SK-N-SH (cell line): ENCODE results near the gene AGBL4. TPM values are rescaled to one million over a fixed set of nuclear protein-coding genes. Genes with fewer than 3 reads are reported as not detected.

Experiments
- CTCF ChIA-PET: fragments of 300-600, 350-600 bp; formaldehyde crosslinking; extraction: SDS; loops from one replicate; lab custom pipeline; 2021; lab: Yijun Ruan, JAX
- POLR2A ChIA-PET: fragments of 350-600 bp; sonication (Branson Sonifier 250); formaldehyde crosslinking; extraction: SDS; loops from one replicate; lab custom pipeline; 2020; ENCODE audit warnings: antibody characterized with exemption, inconsistent platforms; lab: Yijun Ruan, JAX
- DNase-seq: peaks from one replicate; pipeline ENCODE4 v3.0.0; 2012
- H2AFZ ChIP-seq: fragments of 200-600 bp; sonication (generic); 2 replicates; pipeline ENCODE4 v1.8.1; 2016; ENCODE audit warnings: antibody characterized with exemption, mild to moderate bottlenecking, low read depth
- H3F3A ChIP-seq: fragments of 200-600 bp; sonication (generic); replicated peaks from 2 replicates; pipeline ENCODE3; 2016; ENCODE audit warnings: antibody characterized with exemption, mild to moderate bottlenecking; ENCODE audit not compliant: insufficient read depth
- H3K27ac ChIP-seq, 2 experiments: fragments of 200-500 bp in 1 of 2; fragments of 200-600 bp in 1 of 2; sonication (Bioruptor generic) in 1 of 2; sonication (generic), shearing (Covaris generic) in 1 of 2; 2 replicates each; pipeline versions ENCODE4 v1.5.1 to v1.6.1; 2014 to 2016; ENCODE audit warnings: low read depth in 2 of 2, inconsistent platforms in 1 of 2, low read length in 1 of 2, mild to moderate bottlenecking in 1 of 2, mixed read lengths in 1 of 2
- H3K27me3 ChIP-seq: fragments of 200-600 bp; sonication (generic), shearing (Covaris generic); 2 replicates; pipeline ENCODE4 v1.6.1; 2016; ENCODE audit warnings: mixed run types; ENCODE audit not compliant: insufficient read depth
- H3K36me3 ChIP-seq, 2 experiments: fragments of 200-500 bp in 1 of 2; fragments of 200-600 bp in 1 of 2; sonication (Bioruptor generic) in 1 of 2; sonication (generic) in 1 of 2; replicated peaks in 1 of 2; 2 replicates each; pipeline versions ENCODE3 to v1.5.1; 2014 to 2016; ENCODE audit warnings: low read length in 1 of 2, mild to moderate bottlenecking in 1 of 2; ENCODE audit not compliant: insufficient read depth in 2 of 2, control insufficient read depth in 1 of 2
- H3K4me1 ChIP-seq, 2 experiments: fragments of 200-500 bp in 1 of 2; fragments of 200-600 bp in 1 of 2; sonication (Bioruptor generic) in 1 of 2; sonication (generic), shearing (Covaris generic) in 1 of 2; 2 replicates each; pipeline versions ENCODE4 v1.5.1 to v1.6.1; 2014 to 2016; ENCODE audit warnings: low read depth in 1 of 2, low read length in 1 of 2, mixed run types in 1 of 2; ENCODE audit not compliant: insufficient read depth in 2 of 2, control insufficient read depth in 1 of 2
- H3K4me2 ChIP-seq: fragments of 200-600 bp; sonication (generic), shearing (Covaris generic); 2 replicates; pipeline ENCODE4 v1.6.1; 2017; ENCODE audit warnings: mixed run types
- H3K4me3 ChIP-seq, 2 experiments: fragments of 200-500 bp in 1 of 2; fragments of 200-600 bp in 1 of 2; sonication (Bioruptor generic) in 1 of 2; sonication (generic), shearing (Covaris generic) in 1 of 2; 2 replicates each; pipeline versions ENCODE4 v1.5.1 to v1.8.1; 2014 to 2016; ENCODE audit warnings: low read depth in 2 of 2, inconsistent platforms in 1 of 2, low read length in 1 of 2, mild to moderate bottlenecking in 1 of 2, mixed read lengths in 1 of 2, moderate library complexity in 1 of 2
- H3K79me2 ChIP-seq: fragments of 200-600 bp; sonication (generic); 2 replicates; pipeline ENCODE4 v1.8.1; 2017; ENCODE audit warnings: mild to moderate bottlenecking; ENCODE audit not compliant: insufficient read depth
- H3K9ac ChIP-seq: fragments of 200-600 bp; sonication (generic); 2 replicates; pipeline ENCODE4 v1.6.1; 2017; ENCODE audit warnings: mixed run types
- H3K9me2 ChIP-seq: fragments of 200-600 bp; sonication (generic); 2 replicates; pipeline ENCODE4 v1.6.1; 2017; ENCODE audit warnings: mixed run types
- H3K9me3 ChIP-seq: fragments of 200-600 bp; sonication (generic); 2 replicates; pipeline ENCODE4 v1.6.1; 2017; ENCODE audit warnings: mixed run types, mild to moderate bottlenecking, moderate library complexity
- H4K20me1 ChIP-seq: fragments of 200-600 bp; sonication (generic); 2 replicates; pipeline ENCODE4 v1.6.1; 2017; ENCODE audit warnings: mild to moderate bottlenecking, mixed run types; ENCODE audit not compliant: insufficient read depth
- CHD2 ChIP-seq: fragments of 150-350 bp; IDR thresholded peaks from 2 replicates; pipeline ENCODE4 v1.6.1; 2018; ENCODE audit warnings: low read length; ENCODE audit not compliant: partially characterized antibody
- CTCF ChIP-seq: fragments of 200-600 bp; sonication (generic); IDR thresholded peaks from 2 replicates; pipeline ENCODE4 v1.6.1; 2017; ENCODE audit warnings: antibody characterized with exemption, mild to moderate bottlenecking, moderate library complexity
- ELF1 ChIP-seq: IDR thresholded peaks from 2 replicates; pipeline ENCODE4 v1.4.0; 2012
- EZH2phosphoT487 ChIP-seq: fragments of 200-600 bp; sonication (generic); IDR thresholded peaks from 2 replicates; pipeline ENCODE4 v1.6.1; 2017; ENCODE audit warnings: low read depth, mixed run types, mild to moderate bottlenecking, antibody characterized with exemption, moderate library complexity, borderline replicate concordance
- FOSL2 ChIP-seq: IDR thresholded peaks from 2 replicates; pipeline ENCODE4 v1.4.0; 2012; ENCODE audit warnings: low read depth, mild to moderate bottlenecking, moderate library complexity, borderline replicate concordance
- FOXM1 ChIP-seq: IDR thresholded peaks from 2 replicates; pipeline ENCODE4 v1.4.0; 2012; ENCODE audit warnings: low read depth, mild to moderate bottlenecking
- GABPA ChIP-seq: IDR thresholded peaks from 2 replicates; pipeline ENCODE4 v1.4.0; 2012; ENCODE audit warnings: low read depth, mild to moderate bottlenecking
- IRF3 ChIP-seq: fragments of 150-350 bp; IDR thresholded peaks from 2 replicates; pipeline ENCODE4 v1.6.1; 2016; ENCODE audit warnings: mild to moderate bottlenecking, low read depth, low read length
- JUND ChIP-seq: IDR thresholded peaks from 2 replicates; pipeline ENCODE4 v1.4.0; 2012
- MAX ChIP-seq: IDR thresholded peaks from 2 replicates; pipeline ENCODE4 v1.4.0; 2012; ENCODE audit warnings: low read depth
- MEF2A ChIP-seq: IDR thresholded peaks from 2 replicates; pipeline ENCODE4 v1.4.0; 2012; ENCODE audit warnings: low read depth, borderline replicate concordance
- NRF1 ChIP-seq: IDR thresholded peaks from 2 replicates; pipeline ENCODE4 v1.6.1; 2012; ENCODE audit warnings: low read depth, mild to moderate bottlenecking, low read length
- PBX3 ChIP-seq: IDR thresholded peaks from 2 replicates; pipeline ENCODE4; 2012
- POLR2AphosphoS5 ChIP-seq: IDR thresholded peaks from 2 replicates; pipeline ENCODE4 v1.6.1; 2012; ENCODE audit warnings: low read depth, low read length
- RAD21 ChIP-seq: IDR thresholded peaks from 2 replicates; pipeline ENCODE4 v1.6.1; 2012; ENCODE audit warnings: mild to moderate bottlenecking, low read length
- RCOR1 ChIP-seq: fragments of 150-350 bp; IDR thresholded peaks from 2 replicates; pipeline ENCODE4 v1.6.1; 2017; ENCODE audit warnings: antibody characterized with exemption, low read length
- REST ChIP-seq: IDR thresholded peaks from 2 replicates; pipeline ENCODE4 v1.6.1; 2012; ENCODE audit warnings: mild to moderate bottlenecking, low read depth, low read length, moderate library complexity
- RFX5 ChIP-seq: IDR thresholded peaks from 2 replicates; pipeline ENCODE4 v1.6.1; 2012; ENCODE audit warnings: mild to moderate bottlenecking, improper control_type of control experiment, low read length
- SIN3A ChIP-seq: IDR thresholded peaks from 2 replicates; pipeline ENCODE4 v1.6.1; 2012; ENCODE audit warnings: low read depth, mild to moderate bottlenecking, low read length, moderate library complexity, borderline replicate concordance
- TEAD4 ChIP-seq: IDR thresholded peaks from 2 replicates; pipeline ENCODE4 v1.4.0; 2012; ENCODE audit warnings: mild to moderate bottlenecking, borderline replicate concordance; ENCODE audit not compliant: insufficient read depth
- WGBS: methylation state at CpG from one replicate; pipeline ENCODE4 v1.1.6; 2017; ENCODE audit warnings: low lambda C conversion rate; 5-methylcytosine and 5-hydroxymethylcytosine counted together
- polyA plus RNA-seq, 3 experiments: library from polyadenylated mRNA; depleted of rRNA; stranded (reverse); fragments of >200 nt; gene quantifications; 2 replicates each; pipeline ENCODE4 v1.2.3, GENCODE V29; 2012

The AGBL4 gene
- polyA plus RNA-seq, 1 of the 3 experiments (the other 2 are of a cell fraction): 0.07 TPM

- no peaks in the 10 kb centered on the region for H3K27me3 ChIP-seq
- no peaks in the 10 kb centered on the region for H3K36me3 ChIP-seq
- H4K20me1 ChIP-seq: no peaks in the 10 kb centered on the region
- ChIA-PET POLR2A (no interaction called here), CTCF (no interaction called here)
- no peaks in the 10 kb centered on the region for H3K9me3 ChIP-seq
- H3K9me2 ChIP-seq: no peaks in the 10 kb centered on the region
- TF ChIP-seq CTCF (no peak), NRF1 (no peak), EZH2phosphoT487 (no peak), FOSL2 (no peak), ELF1 (no peak), FOXM1 (no peak), RCOR1 (no peak), MEF2A (no peak), JUND (no peak), RFX5 (no peak), MAX (no peak), SIN3A (no peak)
- TF ChIP-seq, all 33 proteins: peak for 0
- no peak for DNase-seq
- no peaks in the 10 kb centered on the region for H3F3A ChIP-seq
- H3K9ac ChIP-seq: no peak overlapping the region
- H2AFZ ChIP-seq: no peak overlapping the region
- no peaks in the 10 kb centered on the region for H3K4me1 ChIP-seq
- no peaks in the 10 kb centered on the region for H3K79me2 ChIP-seq
- H3K4me2 ChIP-seq: no peak overlapping the region
- no peak overlapping the region for H3K4me3 ChIP-seq
- 58% methylated on average over 13 of the region's 13 CpGs for WGBS
- H3K27ac ChIP-seq: no peak overlapping the region
These were observed 182.0 kb downstream of the AGBL4 start for GRCh38 chr1:49841767-49842166.

GRCh38 chr1:49824261-49824660 is 199.5 kb downstream of the AGBL4 start:
- H3K9me2 ChIP-seq: no peaks in the 10 kb centered on the region
- no peaks in the 10 kb centered on the region for H3K4me1 ChIP-seq
- DNase-seq: no peak
- no peak overlapping the region for H3K27ac ChIP-seq
- CTCF ChIA-PET: interaction anchor here (1.1 kb wide), 1 partner anchor 13 kb away, joined by 3 read pairs; no protein-coding TSS in a partner anchor
- no peaks in the 10 kb centered on the region for H3F3A ChIP-seq
- H3K9ac ChIP-seq: no peak overlapping the region
- POLR2A ChIA-PET: no interaction called here
- H3K36me3 ChIP-seq: no peaks in the 10 kb centered on the region
- WGBS: 9% methylated on average over 1 of the region's 1 CpG
- H3K79me2 ChIP-seq: no peaks in the 10 kb centered on the region
- no peak overlapping the region for H3K4me2 ChIP-seq
- no peak overlapping the region for H3K4me3 ChIP-seq
- H3K27me3 ChIP-seq: no peaks in the 10 kb centered on the region
- no peaks in the 10 kb centered on the region for H3K9me3 ChIP-seq
- no peak overlapping the region for H2AFZ ChIP-seq
- no peaks in the 10 kb centered on the region for H4K20me1 ChIP-seq
- no peak for TF ChIP-seq PBX3
- TF ChIP-seq CHD2: no peak
- no peak for TF ChIP-seq POLR2AphosphoS5
- no peak for TF ChIP-seq TEAD4
- TF ChIP-seq REST: no peak
- no peak for TF ChIP-seq GABPA
- TF ChIP-seq IRF3: no peak
- no peak for TF ChIP-seq RCOR1
- TF ChIP-seq ELF1: no peak
- no peak for TF ChIP-seq RAD21
- TF ChIP-seq RFX5: no peak
- no peak for TF ChIP-seq JUND
- no peak for TF ChIP-seq SIN3A
